ENCODE results near the gene EXOC3L4. TPM values are rescaled to one million over a fixed set of nuclear protein-coding genes. Genes with fewer than 3 reads are reported as not detected.

Gene EXOC3L4
- polyA plus RNA-seq, 2 of the 4 experiments (the other 2 are of a cell fraction) = 1.5 to 4.3 TPM

- Histone ChIP-seq H3K4me1 (peaks cover 89% of the 10 kb centered on the region), H3K4me3 (peak overlapping the region; percentile 27; the same call in 2 of the 3 replicates), H3K9me3 (no peaks in the 10 kb centered on the region), H3K27ac (peak overlapping the region; percentile 86 to 98), H3K4me2 (peak overlapping the region; percentile 85)
- ChIA-PET POLR2A (interaction anchor here (0.6 to 2.3 kb wide), 5 partner anchors 9 to 224 kb away, joined by 3 to 11 read pairs (median 4); partner anchors contain the start of genes EIF5 and TNFAIP2), CTCF (interaction anchor here (0.8 to 3.7 kb wide), 12 partner anchors 8 to 183 kb away, joined by 3 to 16 read pairs (median 4); partner anchors contain the start of gene TNFAIP2)
- no peak for FAIRE-seq
- ATAC-seq = peak; percentile 40
- DNase-seq (ENCODE audit: low read depth in 1 of 2, low spot score in 1 of 2) = peak in 1 of 2 experiments; percentile 91
- WGBS (ENCODE audit: missing lambda C conversion rate) = 16% methylated on average over 6 of the region's 32 CpGs
- TF ChIP-seq NFE2L2 (conservative IDR thresholded peaks at IDR 0.05; ENCODE audit: low read length) (0 out of 2 replicates have a peak, but pooled peaks have one; percentile 4), RAD21 (conservative IDR thresholded peaks at IDR 0.05 in 1 of 2, IDR thresholded peaks at IDR 0.05 in 1 of 2) (peak in 1 of 2 experiments; percentile 24; a peak in 2 of 5 replicates), TFCP2L1 (CRISPR knock-in tag; IDR thresholded peaks at IDR 0.05) (no peak), RCOR1 (IDR thresholded peaks at IDR 0.05; ENCODE audit: low read depth, low read length) (no peak), PHF8 (IDR thresholded peaks at IDR 0.05; ENCODE audit: borderline replicate concordance, low read depth) (no peak), RARB (CRISPR knock-in tag; IDR thresholded peaks at IDR 0.05) (peak; percentile 64; the same call in 1 of the 2 replicates), FOXS1 (CRISPR knock-in tag; IDR thresholded peaks at IDR 0.05) (no peak), CHD2 (IDR thresholded peaks at IDR 0.05; ENCODE audit: low read length, partially characterized antibody) (peak; percentile 20), MYC (IDR thresholded peaks at IDR 0.05; ENCODE audit: borderline replicate concordance, low read length) (0 out of 2 replicates have a peak, but pooled peaks have one; percentile 27), EHMT2 (IDR thresholded peaks at IDR 0.05; ENCODE audit: low read depth) (no peak), BCL3 (IDR thresholded peaks at IDR 0.05) (no peak), BHLHE40 (IDR thresholded peaks at IDR 0.05; ENCODE audit: low read depth, low read length) (no peak), JUN (IDR thresholded peaks at IDR 0.05) (peak; percentile 36 to 64; a peak in 4 of 5 replicates), NR3C1 (IDR thresholded peaks at IDR 0.05) (no peak), POLR2A (IDR thresholded peaks at IDR 0.05; ENCODE audit: low read length) (no peak), HOXB13 (CRISPR knock-in tag; IDR thresholded peaks at IDR 0.05; ENCODE audit: low read depth) (peak; percentile 84), ZNF302 (CRISPR knock-in tag; IDR thresholded peaks at IDR 0.05) (peak; percentile 43; the same call in 1 of the 2 replicates), ZC3H11A (IDR thresholded peaks at IDR 0.05) (no peak), ZSCAN20 (CRISPR knock-in tag; IDR thresholded peaks at IDR 0.05) (0 out of 2 replicates have a peak, but pooled peaks have one; percentile 21), ELK1 (IDR thresholded peaks at IDR 0.05; ENCODE audit: low read depth, low read length) (no peak), KDM1A (IDR thresholded peaks at IDR 0.05; ENCODE audit: low read depth) (no peak), RFX5 (IDR thresholded peaks at IDR 0.05) (no peak), MAZ (IDR thresholded peaks at IDR 0.05; ENCODE audit: borderline replicate concordance, low read depth, low read length) (no peak), CBX2 (IDR thresholded peaks at IDR 0.05; ENCODE audit: borderline replicate concordance, low read depth) (no peak), SMC3 (IDR thresholded peaks at IDR 0.05) (no peak), GATA3 (IDR thresholded peaks at IDR 0.05; ENCODE audit: borderline replicate concordance) (peak; percentile 72), KDM5A (IDR thresholded peaks at IDR 0.05) (no peak), HEYL (CRISPR knock-in tag; IDR thresholded peaks at IDR 0.05) (no peak)
- TF ChIP-seq, protein P1, sequence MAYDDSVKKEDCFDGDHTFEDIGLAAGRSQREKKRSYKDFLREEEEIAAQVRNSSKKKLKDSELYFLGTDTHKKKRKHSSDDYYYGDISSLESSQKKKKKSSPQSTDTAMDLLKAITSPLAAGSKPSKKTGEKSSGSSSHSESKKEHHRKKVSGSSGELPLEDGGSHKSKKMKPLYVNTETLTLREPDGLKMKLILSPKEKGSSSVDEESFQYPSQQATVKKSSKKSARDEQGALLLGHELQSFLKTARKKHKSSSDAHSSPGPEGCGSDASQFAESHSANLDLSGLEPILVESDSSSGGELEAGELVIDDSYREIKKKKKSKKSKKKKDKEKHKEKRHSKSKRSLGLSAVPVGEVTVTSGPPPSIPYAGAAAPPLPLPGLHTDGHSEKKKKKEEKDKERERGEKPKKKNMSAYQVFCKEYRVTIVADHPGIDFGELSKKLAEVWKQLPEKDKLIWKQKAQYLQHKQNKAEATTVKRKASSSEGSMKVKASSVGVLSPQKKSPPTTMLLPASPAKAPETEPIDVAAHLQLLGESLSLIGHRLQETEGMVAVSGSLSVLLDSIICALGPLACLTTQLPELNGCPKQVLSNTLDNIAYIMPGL (CRISPR knock-in tag; IDR thresholded peaks at IDR 0.05; ENCODE audit: borderline replicate concordance) = no peak
- TF ChIP-seq, protein P2, sequence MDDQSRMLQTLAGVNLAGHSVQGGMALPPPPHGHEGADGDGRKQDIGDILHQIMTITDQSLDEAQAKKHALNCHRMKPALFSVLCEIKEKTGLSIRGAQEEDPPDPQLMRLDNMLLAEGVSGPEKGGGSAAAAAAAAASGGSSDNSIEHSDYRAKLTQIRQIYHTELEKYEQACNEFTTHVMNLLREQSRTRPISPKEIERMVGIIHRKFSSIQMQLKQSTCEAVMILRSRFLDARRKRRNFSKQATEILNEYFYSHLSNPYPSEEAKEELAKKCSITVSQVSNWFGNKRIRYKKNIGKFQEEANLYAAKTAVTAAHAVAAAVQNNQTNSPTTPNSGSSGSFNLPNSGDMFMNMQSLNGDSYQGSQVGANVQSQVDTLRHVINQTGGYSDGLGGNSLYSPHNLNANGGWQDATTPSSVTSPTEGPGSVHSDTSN (IDR thresholded peaks at IDR 0.05) = peak; percentile 57; the same call in 1 of the 2 replicates
- TF ChIP-seq, protein P3, sequence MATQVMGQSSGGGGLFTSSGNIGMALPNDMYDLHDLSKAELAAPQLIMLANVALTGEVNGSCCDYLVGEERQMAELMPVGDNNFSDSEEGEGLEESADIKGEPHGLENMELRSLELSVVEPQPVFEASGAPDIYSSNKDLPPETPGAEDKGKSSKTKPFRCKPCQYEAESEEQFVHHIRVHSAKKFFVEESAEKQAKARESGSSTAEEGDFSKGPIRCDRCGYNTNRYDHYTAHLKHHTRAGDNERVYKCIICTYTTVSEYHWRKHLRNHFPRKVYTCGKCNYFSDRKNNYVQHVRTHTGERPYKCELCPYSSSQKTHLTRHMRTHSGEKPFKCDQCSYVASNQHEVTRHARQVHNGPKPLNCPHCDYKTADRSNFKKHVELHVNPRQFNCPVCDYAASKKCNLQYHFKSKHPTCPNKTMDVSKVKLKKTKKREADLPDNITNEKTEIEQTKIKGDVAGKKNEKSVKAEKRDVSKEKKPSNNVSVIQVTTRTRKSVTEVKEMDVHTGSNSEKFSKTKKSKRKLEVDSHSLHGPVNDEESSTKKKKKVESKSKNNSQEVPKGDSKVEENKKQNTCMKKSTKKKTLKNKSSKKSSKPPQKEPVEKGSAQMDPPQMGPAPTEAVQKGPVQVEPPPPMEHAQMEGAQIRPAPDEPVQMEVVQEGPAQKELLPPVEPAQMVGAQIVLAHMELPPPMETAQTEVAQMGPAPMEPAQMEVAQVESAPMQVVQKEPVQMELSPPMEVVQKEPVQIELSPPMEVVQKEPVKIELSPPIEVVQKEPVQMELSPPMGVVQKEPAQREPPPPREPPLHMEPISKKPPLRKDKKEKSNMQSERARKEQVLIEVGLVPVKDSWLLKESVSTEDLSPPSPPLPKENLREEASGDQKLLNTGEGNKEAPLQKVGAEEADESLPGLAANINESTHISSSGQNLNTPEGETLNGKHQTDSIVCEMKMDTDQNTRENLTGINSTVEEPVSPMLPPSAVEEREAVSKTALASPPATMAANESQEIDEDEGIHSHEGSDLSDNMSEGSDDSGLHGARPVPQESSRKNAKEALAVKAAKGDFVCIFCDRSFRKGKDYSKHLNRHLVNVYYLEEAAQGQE (IDR thresholded peaks at IDR 0.05) = no peak
These were observed 15.3 kb downstream of the EXOC3L4 start for GRCh38 chr14:103109535-103110441.
